GM18520 (cell line): ENCODE results near the gene PNLDC1.

Source experiments
- ATAC-seq: cut with Tn5 transposase; IDR thresholded peaks from one replicate; pipeline ENCODE4 v1.9.1; 2021; ENCODE audit not compliant: unreplicated experiment

The PNLDC1 gene

DNA sequence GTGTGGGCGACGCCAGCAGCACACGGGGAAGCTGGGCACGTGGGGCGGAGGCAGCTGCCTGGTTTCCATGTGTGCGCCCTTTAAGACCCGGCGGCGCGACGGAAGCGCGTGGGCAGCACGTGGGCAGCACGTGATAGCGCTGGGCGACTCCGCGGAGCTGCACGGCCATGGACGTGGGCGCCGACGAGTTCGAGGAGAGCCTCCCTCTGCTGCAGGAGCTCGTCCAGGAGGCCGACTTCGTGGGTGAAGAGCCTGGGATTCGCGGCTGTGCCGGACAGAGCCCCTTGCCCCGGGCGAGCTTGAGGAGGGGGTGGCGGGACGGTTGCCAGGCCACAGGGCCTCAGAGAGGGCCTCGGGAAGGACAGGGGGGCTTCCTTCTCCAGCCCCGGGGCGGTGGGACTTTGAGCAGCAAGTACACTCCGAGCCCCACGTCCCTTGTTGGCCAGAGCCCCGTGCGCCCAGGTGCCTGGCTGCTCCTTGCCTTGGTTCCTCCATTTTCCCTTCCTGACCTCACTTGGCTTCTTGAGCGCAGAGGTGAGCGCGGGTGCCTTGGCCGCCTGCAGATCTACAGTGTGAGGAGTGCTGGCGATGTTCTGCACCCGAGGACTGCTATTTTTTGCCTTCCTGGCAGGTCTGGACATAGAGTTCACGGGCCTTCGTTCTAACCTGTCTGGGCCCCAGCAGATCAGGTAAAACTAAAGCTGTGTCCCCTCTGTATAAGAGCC, at the start of gene PNLDC1:
TSS of gene PNLDC1 (plus strand) at position 136 of the 725 bp plus-strand sequence. CDS start at position 168, 32 bp downstream.
- ATAC-seq = no peak

DNA sequence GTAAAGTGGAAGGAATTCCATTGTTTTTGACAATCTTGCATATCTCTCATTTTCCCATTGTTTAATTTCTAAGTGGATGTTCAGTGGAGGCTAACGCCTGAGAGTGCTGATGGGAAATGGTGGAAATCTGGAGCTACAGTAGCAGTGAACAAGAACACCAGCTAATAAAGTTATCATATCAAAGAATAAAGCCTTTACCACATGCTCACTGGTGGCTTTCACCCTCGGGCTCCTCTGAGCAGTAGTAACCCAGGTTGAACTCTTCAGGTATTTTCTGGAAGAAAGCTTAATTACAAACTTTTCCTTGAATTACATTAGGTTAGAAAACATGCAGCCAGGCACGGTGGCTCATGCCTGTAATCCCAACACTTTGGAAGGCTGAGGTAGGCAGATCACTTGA, 48.6 kb upstream of the PNLDC1 start:
- ATAC-seq = no peak

- no peak for ATAC-seq
Measured at GRCh38 chr6:159753081-159753872, 46.8 kb upstream of the PNLDC1 start.

- ATAC-seq = no peak
Measured at GRCh38 chr6:159754401-159754800, 45.7 kb upstream of the PNLDC1 start.

GRCh38 chr6:159754959-159755914, 44.8 kb upstream of the PNLDC1 start:
- no peak for ATAC-seq

GRCh38 chr6:159756508-159756907, 43.6 kb upstream of the PNLDC1 start:
- ATAC-seq = no peak

DNA sequence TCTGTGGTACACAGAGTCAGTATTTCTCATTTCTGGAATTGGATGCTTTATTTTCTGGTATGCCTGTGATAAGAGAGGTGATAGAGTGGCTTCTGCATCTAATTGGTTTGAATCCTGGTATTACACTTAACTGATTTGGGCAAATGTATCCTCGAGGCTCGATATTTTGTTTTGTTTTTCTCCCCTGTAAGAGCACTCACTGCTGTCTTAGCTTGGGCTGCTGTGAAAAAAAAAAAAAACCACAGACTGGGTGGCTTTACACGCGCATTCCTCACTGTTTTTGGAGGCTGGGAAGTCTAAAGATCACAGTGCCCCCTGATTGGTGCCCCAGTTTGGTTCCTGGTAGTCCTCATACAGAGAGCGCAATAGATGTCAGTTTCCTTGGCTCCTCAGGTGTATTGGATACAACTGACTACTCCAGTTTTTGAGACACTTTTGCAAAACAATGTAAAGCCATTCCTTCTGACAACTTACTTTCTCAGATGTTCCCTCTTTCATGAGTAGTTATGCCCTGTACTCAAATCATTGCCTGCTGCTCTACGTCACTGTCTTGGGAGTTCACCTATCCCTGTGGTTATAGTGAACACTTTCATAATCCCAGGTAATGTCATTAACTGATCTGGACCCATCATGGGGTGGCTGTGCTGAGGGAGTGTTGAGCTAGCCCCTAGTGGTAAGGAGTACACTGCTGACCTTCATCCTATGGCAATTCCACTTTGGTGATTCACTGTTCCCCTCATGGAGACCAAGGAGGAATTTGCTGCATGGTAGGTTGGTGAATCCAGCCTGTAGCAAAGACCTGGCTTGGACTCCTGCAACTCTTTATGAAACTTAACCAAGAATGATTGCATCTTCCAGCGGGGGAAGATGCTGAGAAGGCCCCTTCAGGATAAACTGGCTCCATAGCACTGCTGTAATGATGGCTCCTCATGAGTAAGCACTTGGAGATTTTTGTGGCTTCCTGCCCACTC, 41.8 kb upstream of the PNLDC1 start:
- ATAC-seq = no peak

DNA sequence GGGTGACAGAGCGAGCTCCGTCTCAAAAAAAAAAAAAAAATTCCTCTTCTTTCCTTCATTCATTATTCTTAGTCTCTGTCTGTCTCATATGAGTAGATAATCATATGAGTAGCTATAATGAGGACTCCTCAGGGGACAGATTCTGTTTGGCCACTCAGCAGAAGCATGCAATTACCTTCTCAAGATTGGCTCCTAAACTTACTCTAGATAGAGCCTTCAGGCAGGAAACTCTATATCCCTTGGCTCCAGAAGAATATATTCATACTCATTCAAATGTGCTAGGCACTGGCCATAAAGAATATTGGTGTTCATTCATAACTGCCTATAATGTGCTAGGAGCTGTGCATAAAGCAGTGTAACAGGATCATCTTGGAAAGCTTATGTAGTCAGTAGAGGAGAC, 40.4 kb upstream of the PNLDC1 start:
- no peak for ATAC-seq

DNA sequence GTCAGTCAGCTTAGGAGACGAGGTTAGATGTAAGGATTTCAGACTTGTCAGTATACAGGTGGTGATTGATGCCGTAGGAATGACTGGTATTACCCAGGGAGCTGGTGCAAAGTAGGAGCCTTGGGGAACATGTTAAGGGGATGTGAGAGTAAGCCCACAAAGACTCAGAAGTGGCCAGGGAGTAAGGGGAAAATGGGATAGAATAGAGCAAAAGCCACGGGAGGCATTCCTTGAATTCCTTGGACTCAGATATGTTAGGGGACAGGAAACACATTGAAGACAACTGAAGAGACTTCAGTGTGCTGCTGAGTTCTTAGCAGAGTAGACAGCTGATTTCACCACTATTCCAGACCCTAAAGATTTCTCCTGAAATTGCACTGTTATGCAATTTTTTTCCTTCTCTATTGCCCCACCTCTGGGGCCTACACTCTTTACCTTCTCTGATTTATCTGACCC, 39.4 kb upstream of the PNLDC1 start:
- ATAC-seq = no peak

DNA sequence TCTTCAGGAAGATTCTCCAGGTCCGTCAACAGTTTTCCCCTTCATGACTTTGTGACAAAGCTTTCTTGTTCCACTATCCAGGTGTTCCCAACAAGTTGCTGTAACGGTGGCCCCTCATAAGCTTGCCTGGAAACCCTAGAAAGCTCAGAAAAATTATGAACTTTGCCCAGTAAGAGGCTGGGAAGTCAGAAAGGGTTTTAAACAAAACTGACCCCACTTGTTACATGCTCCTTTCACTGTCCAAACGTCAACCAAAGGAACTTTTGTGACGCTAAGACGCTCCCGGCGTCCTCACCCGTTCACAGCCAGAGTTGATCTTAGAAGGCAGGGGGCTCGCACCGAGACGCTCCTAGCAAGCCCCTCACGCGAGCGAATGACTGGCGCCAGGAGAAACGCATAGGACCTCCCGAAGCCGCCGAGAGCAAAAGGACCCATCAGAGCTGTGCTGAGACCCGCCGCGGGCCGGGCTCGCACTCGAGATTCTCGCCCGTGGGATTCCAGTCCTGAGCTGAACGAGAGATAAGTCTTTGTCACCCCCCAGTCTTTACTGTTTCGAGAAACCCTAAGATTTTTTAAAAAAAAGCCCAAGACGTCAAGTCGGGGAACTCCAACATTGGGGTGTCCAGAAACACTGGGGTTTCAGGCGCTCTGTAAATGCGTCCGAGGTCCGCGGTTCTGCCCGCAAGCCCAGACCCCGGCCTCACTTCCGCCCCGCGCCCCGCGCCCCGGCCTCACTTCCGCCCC, 38.8 kb upstream of the PNLDC1 start:
- ATAC-seq = no peak

DNA sequence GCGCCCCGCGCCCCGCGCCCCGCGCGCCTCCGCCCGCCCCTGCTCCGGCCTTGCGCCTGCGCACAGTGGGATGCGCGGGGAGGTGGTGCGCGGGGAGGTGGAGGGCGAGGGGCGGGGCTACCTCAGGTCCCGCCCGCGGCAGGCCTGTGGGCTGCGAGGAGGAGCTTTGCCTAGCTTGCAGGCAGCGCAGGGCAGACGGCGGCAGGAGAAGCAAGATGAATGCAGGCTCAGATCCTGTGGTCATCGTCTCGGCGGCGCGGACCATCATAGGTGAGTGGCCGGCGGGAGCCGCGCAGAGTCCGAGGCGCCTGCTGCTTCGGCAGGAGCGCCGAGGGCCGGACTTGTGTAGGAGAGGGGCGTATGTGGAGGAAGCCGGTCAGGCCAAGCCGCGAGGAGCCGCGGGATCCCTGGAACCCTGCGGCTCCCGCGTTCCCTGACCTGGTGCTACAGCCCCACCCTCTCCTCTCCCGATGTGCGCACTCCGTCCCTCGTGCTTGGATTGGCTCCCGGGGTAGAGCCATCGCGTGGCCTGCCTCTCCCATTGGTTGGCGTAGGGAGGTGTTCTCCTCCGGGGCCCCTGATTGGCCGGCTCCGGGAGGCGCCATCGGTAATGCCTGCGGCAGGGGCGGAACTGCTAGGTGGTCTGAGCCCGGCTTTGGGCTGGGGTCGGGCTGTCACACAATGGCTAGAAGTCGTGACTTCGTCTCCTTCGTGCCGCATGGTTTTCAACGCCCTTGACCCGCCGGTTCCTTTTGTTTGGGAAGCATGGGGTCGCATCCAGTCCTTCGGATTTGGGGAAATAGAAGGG, 38.0 kb upstream of the PNLDC1 start, which contains the start of gene ACAT2:
TSS of gene ACAT2 (plus strand) at position 173 of the 808 bp plus-strand sequence. CDS start at position 216, 43 bp downstream.
- ATAC-seq = peak; percentile 95

- no peak for ATAC-seq
Measured at GRCh38 chr6:159762681-159763293, 37.3 kb upstream of the PNLDC1 start.

- ATAC-seq = no peak
Measured at GRCh38 chr6:159766906-159767305, 33.2 kb upstream of the PNLDC1 start.

GRCh38 chr6:159769470-159769869, 30.6 kb upstream of the PNLDC1 start:
- no peak for ATAC-seq

DNA sequence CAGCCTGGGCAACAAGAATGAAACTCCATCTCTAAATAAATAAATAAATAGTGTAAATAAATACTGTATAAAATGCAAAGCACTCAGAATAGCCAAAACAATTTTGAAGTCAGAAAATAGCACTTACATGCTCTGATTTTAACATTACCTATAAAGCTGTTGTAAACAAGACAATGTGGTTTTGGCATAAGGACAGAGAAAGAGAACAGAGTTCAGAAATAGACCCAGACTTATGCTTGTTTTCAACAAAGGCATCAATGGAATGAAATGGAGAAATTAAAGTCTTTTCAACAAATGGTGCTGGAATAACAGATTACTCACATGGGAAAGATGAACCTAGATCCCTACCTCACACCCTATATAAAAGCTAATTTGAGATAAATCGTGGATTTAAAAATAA, 27.9 kb upstream of the PNLDC1 start:
- ATAC-seq = no peak

- no peak for ATAC-seq
Measured at GRCh38 chr6:159777240-159777904, 22.7 kb upstream of the PNLDC1 start.

DNA sequence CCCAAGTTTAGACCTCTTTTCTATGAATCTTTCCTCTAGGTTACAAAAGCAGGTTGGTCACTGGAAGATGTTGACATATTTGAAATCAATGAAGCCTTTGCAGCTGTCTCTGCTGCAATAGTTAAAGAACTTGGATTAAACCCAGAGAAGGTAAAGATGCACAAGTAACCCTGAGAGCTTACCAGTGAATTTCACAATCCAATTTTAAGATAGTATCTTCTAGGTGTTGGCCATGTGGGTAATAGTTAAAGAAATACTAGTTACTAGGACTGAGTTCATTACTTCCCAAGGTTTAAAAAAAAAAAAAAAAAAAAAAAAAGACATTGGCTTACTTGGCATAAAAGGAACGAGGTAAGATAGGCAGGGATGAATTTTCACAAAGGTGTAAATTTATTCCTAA, 21.9 kb upstream of the PNLDC1 start:
- ATAC-seq = no peak
